Liver (tissue), 9 donors: Measurements from ENCODE around the gene LRMDA. TPM values are rescaled to one million over a fixed set of nuclear protein-coding genes. Genes with fewer than 3 reads are reported as not detected.

Experiments used
- DNase-seq: peaks from one replicate; pipeline ENCODE4 v3.0.0-alpha.2; 2017; ENCODE audit warnings: low spot score
- H3K27ac ChIP-seq, 2 donors: one replicate each; pipeline ENCODE4 v1.7.0; 2013; ENCODE audit warnings: inconsistent platforms in 2 of 2, low read length in 2 of 2, control low read depth in 1 of 2, low read depth in 1 of 2, mild to moderate bottlenecking in 1 of 2
- H3K27me3 ChIP-seq, 4 donors: one replicate each; pipeline versions ENCODE4 v1.6.1 to v1.7.0; 2013; ENCODE audit warnings: low read length in 3 of 4, inconsistent platforms in 1 of 4, mild to moderate bottlenecking in 1 of 4, moderate library complexity in 1 of 4; ENCODE audit not compliant: control insufficient read depth in 4 of 4, insufficient read depth in 4 of 4
- H3K36me3 ChIP-seq, 4 donors: one replicate each; pipeline versions ENCODE4 v1.6.1 to v1.7.0; 2013; ENCODE audit warnings: low read length in 3 of 4, mild to moderate bottlenecking in 3 of 4, low read depth in 1 of 4, moderate library complexity in 1 of 4; ENCODE audit not compliant: control insufficient read depth in 4 of 4, insufficient read depth in 3 of 4
- H3K4me1 ChIP-seq, 4 donors: one replicate each; pipeline versions ENCODE4 v1.6.1 to v1.7.0; 2013; ENCODE audit warnings: low read length in 3 of 4, mild to moderate bottlenecking in 3 of 4, moderate library complexity in 1 of 4; ENCODE audit not compliant: control insufficient read depth in 4 of 4, insufficient read depth in 4 of 4
- H3K4me3 ChIP-seq, 3 donors: one replicate each; pipeline versions ENCODE4 v1.6.1 to v1.7.0; 2013; ENCODE audit warnings: low read length in 3 of 3, control low read depth in 1 of 3, low read depth in 1 of 3, mild to moderate bottlenecking in 1 of 3
- H3K9ac ChIP-seq, 2 donors: one replicate each; pipeline ENCODE4 v1.7.0; 2013; ENCODE audit warnings: low read length in 2 of 2, mild to moderate bottlenecking in 2 of 2, moderate library complexity in 2 of 2, control low read depth in 1 of 2, low read depth in 1 of 2
- H3K9me3 ChIP-seq, 4 donors: one replicate each; pipeline versions ENCODE4 v1.6.1 to v1.7.0; 2013; ENCODE audit warnings: low read length in 3 of 4; ENCODE audit not compliant: control insufficient read depth in 4 of 4
- EGR1 ChIP-seq, 2 donors: IDR thresholded peaks; 2 replicates each; pipeline ENCODE4 v1.6.1; 2016 to 2018; ENCODE audit warnings: antibody characterized with exemption in 2 of 2, low read depth in 2 of 2
- FOXA1 ChIP-seq: IDR thresholded peaks from 2 replicates; pipeline ENCODE4 v1.6.1; 2016; ENCODE audit warnings: antibody characterized with exemption
- FOXA2 ChIP-seq: IDR thresholded peaks from 2 replicates; pipeline ENCODE4 v1.6.1; 2016; ENCODE audit warnings: antibody characterized with exemption
- GABPA ChIP-seq, 2 donors: IDR thresholded peaks in 1 of 2; conservative IDR thresholded peaks in 1 of 2; 2 replicates each; pipeline ENCODE4 v1.6.1; 2016; ENCODE audit warnings: antibody characterized with exemption in 2 of 2, mild to moderate bottlenecking in 1 of 2, moderate library complexity in 1 of 2
- HNF4A ChIP-seq, 2 donors: conservative IDR thresholded peaks; 2 replicates each; pipeline ENCODE4 v1.6.1; 2016; ENCODE audit warnings: antibody characterized with exemption in 2 of 2, mild to moderate bottlenecking in 2 of 2
- HNF4G ChIP-seq: IDR thresholded peaks from 2 replicates; pipeline ENCODE4 v1.6.1; 2016; ENCODE audit warnings: antibody characterized with exemption
- JUND ChIP-seq, 2 donors: IDR thresholded peaks; 2 replicates each; pipeline ENCODE4 v1.6.1; 2016; ENCODE audit warnings: antibody characterized with exemption in 2 of 2
- NR2F2 ChIP-seq: IDR thresholded peaks from 2 replicates; pipeline ENCODE4 v1.6.1; 2016; ENCODE audit warnings: antibody characterized with exemption
- RAD21 ChIP-seq, 2 donors: IDR thresholded peaks; 2 replicates each; pipeline ENCODE4 v1.6.1; 2016; ENCODE audit warnings: antibody characterized with exemption in 2 of 2, mild to moderate bottlenecking in 2 of 2
- REST ChIP-seq: IDR thresholded peaks from 2 replicates; pipeline ENCODE4 v1.6.1; 2016; ENCODE audit warnings: antibody characterized with exemption, mild to moderate bottlenecking
- RXRA ChIP-seq, 2 donors: IDR thresholded peaks; 2 replicates each; pipeline ENCODE4 v1.6.1; 2017 to 2018; ENCODE audit warnings: antibody characterized with exemption in 2 of 2, mild to moderate bottlenecking in 1 of 2
- SP1 ChIP-seq: IDR thresholded peaks from 2 replicates; pipeline ENCODE4 v1.6.1; 2018; ENCODE audit warnings: antibody characterized with exemption, mild to moderate bottlenecking
- TAF1 ChIP-seq: conservative IDR thresholded peaks from 2 replicates; pipeline ENCODE4 v1.6.1; 2016; ENCODE audit warnings: antibody characterized with exemption, mild to moderate bottlenecking
- YY1 ChIP-seq: IDR thresholded peaks from 2 replicates; pipeline ENCODE4 v1.6.1; 2016; ENCODE audit warnings: antibody characterized with exemption, mild to moderate bottlenecking
- WGBS: extraction: QIAGEN DNeasy Blood & Tissue Kit; methylation state at CpG from one replicate; pipeline ENCODE4 v1.1.7; 2013; 5-methylcytosine and 5-hydroxymethylcytosine counted together
- polyA plus RNA-seq, 2 donors: library from polyadenylated mRNA; stranded (reverse) in 1 of 2; unstranded in 1 of 2; fragments of 200-250 nt in 1 of 2; fragments of >200 nt in 1 of 2; fragmentation: Nextera tagmentation in 1 of 2; extraction: Ambion mirVana in 1 of 2; gene quantifications; one replicate each; pipeline versions ENCODE4 v1.2.1 to v1.2.3, GENCODE V29; 2013 to 2015
- total RNA-seq, 2 donors: library from RNA; depleted of rRNA; stranded (reverse); fragments of >200 nt; gene quantifications; one replicate each; pipeline ENCODE4 v1.2.3, GENCODE V29; 2014
- TF ChIP-seq, protein P1 (sequence below): IDR thresholded peaks from 2 replicates; pipeline ENCODE4 v1.6.1; 2016; ENCODE audit warnings: antibody characterized with exemption
- TF ChIP-seq, protein P2 (sequence below): IDR thresholded peaks from 2 replicates; pipeline ENCODE4 v1.6.1; 2016; ENCODE audit warnings: antibody characterized with exemption
- TF ChIP-seq, protein P3 (sequence below): fragments of 150-350 bp; IDR thresholded peaks from 2 replicates; pipeline ENCODE4 v1.5.1; 2017; ENCODE audit warnings: improper control_type of control experiment, low read depth, low read length; ENCODE audit not compliant: missing input control
- TF ChIP-seq, protein P4 (sequence below): IDR thresholded peaks from 2 replicates; pipeline ENCODE4 v1.6.1; 2016; ENCODE audit warnings: antibody characterized with exemption
- donor health status: healthy.
- donor health status: healthy.
- donor health status: healthy.
- donor health status: healthy.
- donor health status: healthy.

LRMDA gene
- total and polyA plus RNA-seq, 4 donors = 7.9 to 15.8 (median 11.3) TPM

DNA sequence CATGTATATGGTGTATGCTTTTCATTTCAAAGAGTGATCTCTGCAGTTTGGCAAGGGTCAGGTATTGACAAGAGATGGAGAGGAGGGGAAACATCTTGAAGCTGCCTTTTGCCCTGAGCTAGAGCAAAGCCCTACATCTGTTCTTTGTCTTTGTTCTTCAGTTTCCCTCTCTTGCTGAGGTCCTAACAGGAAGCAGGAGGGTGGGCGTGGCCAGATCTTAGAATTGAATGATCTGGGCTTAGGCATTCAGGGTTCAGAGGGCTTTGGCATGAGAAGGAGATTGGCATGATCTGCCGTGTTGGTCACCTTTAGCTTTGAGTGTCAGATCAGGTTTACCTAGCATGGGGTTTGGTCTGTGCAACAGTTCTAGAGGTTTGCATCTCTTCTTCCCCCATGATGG is 41.3 kb downstream of the LRMDA start:
- no peaks in the 10 kb centered on the region for H3K27me3 ChIP-seq
- H3K4me3 ChIP-seq = no peak overlapping the region
- 58% methylated on average over 2 of the region's 2 CpGs for WGBS
- no peak for DNase-seq
- H3K9ac ChIP-seq = no peak overlapping the region
- no peaks in the 10 kb centered on the region for H3K9me3 ChIP-seq
- no peak for TF ChIP-seq RXRA (IDR thresholded peaks at IDR 0.05)
- TF ChIP-seq SP1 = no peak
- TF ChIP-seq REST = no peak
- TF ChIP-seq RAD21 (IDR thresholded peaks at IDR 0.05) = no peak
- TF ChIP-seq JUND (IDR thresholded peaks at IDR 0.05) = no peak
- no peak for TF ChIP-seq TAF1
- TF ChIP-seq HNF4G = no peak
- TF ChIP-seq, protein P1, sequence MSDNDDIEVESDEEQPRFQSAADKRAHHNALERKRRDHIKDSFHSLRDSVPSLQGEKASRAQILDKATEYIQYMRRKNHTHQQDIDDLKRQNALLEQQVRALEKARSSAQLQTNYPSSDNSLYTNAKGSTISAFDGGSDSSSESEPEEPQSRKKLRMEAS = no peak
- TF ChIP-seq FOXA2 = no peak
- TF ChIP-seq, protein P2, sequence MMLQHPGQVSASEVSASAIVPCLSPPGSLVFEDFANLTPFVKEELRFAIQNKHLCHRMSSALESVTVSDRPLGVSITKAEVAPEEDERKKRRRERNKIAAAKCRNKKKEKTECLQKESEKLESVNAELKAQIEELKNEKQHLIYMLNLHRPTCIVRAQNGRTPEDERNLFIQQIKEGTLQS = no peak
- no peak for TF ChIP-seq FOXA1
- TF ChIP-seq NR2F2 = no peak
- no peak for TF ChIP-seq GABPA (IDR thresholded peaks at IDR 0.05 in 1 of 2, conservative IDR thresholded peaks at IDR 0.05 in 1 of 2)
- TF ChIP-seq, protein P3, sequence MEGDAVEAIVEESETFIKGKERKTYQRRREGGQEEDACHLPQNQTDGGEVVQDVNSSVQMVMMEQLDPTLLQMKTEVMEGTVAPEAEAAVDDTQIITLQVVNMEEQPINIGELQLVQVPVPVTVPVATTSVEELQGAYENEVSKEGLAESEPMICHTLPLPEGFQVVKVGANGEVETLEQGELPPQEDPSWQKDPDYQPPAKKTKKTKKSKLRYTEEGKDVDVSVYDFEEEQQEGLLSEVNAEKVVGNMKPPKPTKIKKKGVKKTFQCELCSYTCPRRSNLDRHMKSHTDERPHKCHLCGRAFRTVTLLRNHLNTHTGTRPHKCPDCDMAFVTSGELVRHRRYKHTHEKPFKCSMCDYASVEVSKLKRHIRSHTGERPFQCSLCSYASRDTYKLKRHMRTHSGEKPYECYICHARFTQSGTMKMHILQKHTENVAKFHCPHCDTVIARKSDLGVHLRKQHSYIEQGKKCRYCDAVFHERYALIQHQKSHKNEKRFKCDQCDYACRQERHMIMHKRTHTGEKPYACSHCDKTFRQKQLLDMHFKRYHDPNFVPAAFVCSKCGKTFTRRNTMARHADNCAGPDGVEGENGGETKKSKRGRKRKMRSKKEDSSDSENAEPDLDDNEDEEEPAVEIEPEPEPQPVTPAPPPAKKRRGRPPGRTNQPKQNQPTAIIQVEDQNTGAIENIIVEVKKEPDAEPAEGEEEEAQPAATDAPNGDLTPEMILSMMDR = no peak
- TF ChIP-seq, protein P4, sequence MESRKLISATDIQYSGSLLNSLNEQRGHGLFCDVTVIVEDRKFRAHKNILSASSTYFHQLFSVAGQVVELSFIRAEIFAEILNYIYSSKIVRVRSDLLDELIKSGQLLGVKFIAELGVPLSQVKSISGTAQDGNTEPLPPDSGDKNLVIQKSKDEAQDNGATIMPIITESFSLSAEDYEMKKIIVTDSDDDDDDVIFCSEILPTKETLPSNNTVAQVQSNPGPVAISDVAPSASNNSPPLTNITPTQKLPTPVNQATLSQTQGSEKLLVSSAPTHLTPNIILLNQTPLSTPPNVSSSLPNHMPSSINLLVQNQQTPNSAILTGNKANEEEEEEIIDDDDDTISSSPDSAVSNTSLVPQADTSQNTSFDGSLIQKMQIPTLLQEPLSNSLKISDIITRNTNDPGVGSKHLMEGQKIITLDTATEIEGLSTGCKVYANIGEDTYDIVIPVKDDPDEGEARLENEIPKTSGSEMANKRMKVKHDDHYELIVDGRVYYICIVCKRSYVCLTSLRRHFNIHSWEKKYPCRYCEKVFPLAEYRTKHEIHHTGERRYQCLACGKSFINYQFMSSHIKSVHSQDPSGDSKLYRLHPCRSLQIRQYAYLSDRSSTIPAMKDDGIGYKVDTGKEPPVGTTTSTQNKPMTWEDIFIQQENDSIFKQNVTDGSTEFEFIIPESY = no peak
- no peak for TF ChIP-seq EGR1 (IDR thresholded peaks at IDR 0.05; ENCODE audit: low read depth in 2 of 2)
- TF ChIP-seq YY1 = no peak
- peaks cover 0 to 2% (median 0%) of the 10 kb centered on the region in 4 donors for H3K4me1 ChIP-seq
- no peaks in the 10 kb centered on the region for H3K36me3 ChIP-seq
- no peak overlapping the region for H3K27ac ChIP-seq

- H3K27ac ChIP-seq = no peak overlapping the region
- DNase-seq = no peak
- H3K36me3 ChIP-seq = no peaks in the 10 kb centered on the region
- H3K4me1 ChIP-seq = peaks cover 0 to 2% (median 0%) of the 10 kb centered on the region in 4 donors
- H3K9me3 ChIP-seq = no peaks in the 10 kb centered on the region
- H3K27me3 ChIP-seq = no peaks in the 10 kb centered on the region
- no peak overlapping the region for H3K4me3 ChIP-seq
- H3K9ac ChIP-seq = no peak overlapping the region
- TF ChIP-seq EGR1 (IDR thresholded peaks at IDR 0.05; ENCODE audit: low read depth in 2 of 2) (no peak), HNF4G (no peak), HNF4A (conservative IDR thresholded peaks at IDR 0.05) (no peak), RAD21 (IDR thresholded peaks at IDR 0.05) (no peak), GABPA (IDR thresholded peaks at IDR 0.05 in 1 of 2, conservative IDR thresholded peaks at IDR 0.05 in 1 of 2) (no peak), RXRA (IDR thresholded peaks at IDR 0.05) (no peak), SP1 (no peak), JUND (IDR thresholded peaks at IDR 0.05) (no peak), FOXA2 (no peak)
- TF ChIP-seq, protein P4 = no peak
- TF ChIP-seq, protein P2 = no peak
- TF ChIP-seq, protein P1 = no peak
Measured at GRCh38 chr10:75474106-75474505, 42.7 kb downstream of the LRMDA start.
